Suprapubic skin (tissue), 4 donors: ENCODE measurements around the gene ABCD3. TPM values are rescaled to one million over a fixed set of nuclear protein-coding genes. Genes with fewer than 3 reads are reported as not detected.

Experiments
- DNase-seq, 2 donors: peaks; one replicate each; pipeline ENCODE4 v3.0.0-alpha.2; 2019; ENCODE audit warnings: low spot score in 2 of 2
- H3K27ac ChIP-seq: fragments of 200-600 bp; sonication (generic); one replicate; pipeline ENCODE4 v1.5.1; 2019
- H3K27me3 ChIP-seq: fragments of 200-600 bp; sonication (generic); one replicate; pipeline ENCODE4 v1.5.1; 2019
- H3K36me3 ChIP-seq: fragments of 200-600 bp; sonication (generic); one replicate; pipeline ENCODE4 v1.5.1; 2019
- H3K4me1 ChIP-seq: fragments of 200-600 bp; sonication (generic); one replicate; pipeline ENCODE4 v1.5.1; 2019
- H3K4me3 ChIP-seq: fragments of 200-600 bp; sonication (generic); one replicate; pipeline ENCODE4 v1.5.1; 2019; ENCODE audit warnings: mild to moderate bottlenecking
- H3K9me3 ChIP-seq: fragments of 200-600 bp; sonication (generic); one replicate; pipeline ENCODE4 v1.5.1; 2019
- CTCF ChIP-seq, 2 donors: fragments of 200-600 bp in 1 of 2; fragments of 450-650 bp in 1 of 2; sonication (generic) in 1 of 2; IDR thresholded peaks; one replicate each; pipeline ENCODE4 v1.5.1; 2016 to 2019; ENCODE audit warnings: antibody characterized with exemption in 2 of 2, mild to moderate bottlenecking in 1 of 2, moderate library complexity in 1 of 2
- EP300 ChIP-seq: sonication (generic); formaldehyde crosslinking; IDR thresholded peaks from one replicate; pipeline ENCODE4 v1.6.1; 2017; ENCODE audit warnings: antibody characterized with exemption
- POLR2A ChIP-seq, 2 donors: fragments of 450-650 bp; IDR thresholded peaks; one replicate each; pipeline ENCODE4 v1.6.1; 2017; ENCODE audit warnings: antibody characterized with exemption in 2 of 2, mild to moderate bottlenecking in 2 of 2, moderate library complexity in 2 of 2
- POLR2AphosphoS5 ChIP-seq, 3 donors: sonication (generic); formaldehyde crosslinking; IDR thresholded peaks; one replicate each; pipeline ENCODE4 v1.6.1; 2017; ENCODE audit warnings: antibody characterized with exemption in 3 of 3
- WGBS: methylation state at CpG from one replicate; pipeline ENCODE4 v1.1.5; 2018; 5-methylcytosine and 5-hydroxymethylcytosine counted together
- total RNA-seq, 4 donors: library from RNA; depleted of rRNA; stranded (reverse); fragments of >200 nt; gene quantifications; one replicate each; pipeline ENCODE4 v1.1.0, GENCODE V29; 2016

Gene ABCD3
- total RNA-seq, 4 donors from 2014 or later: 27.6 to 46.5 (median 39.8) TPM

GRCh38 chr1:94463056-94463764 lies 45.0 kb downstream of the ABCD3 start:
- no peak for TF ChIP-seq POLR2A (IDR thresholded peaks at IDR 0.05)
- no peak for TF ChIP-seq CTCF (IDR thresholded peaks at IDR 0.05)
- TF ChIP-seq POLR2AphosphoS5 (IDR thresholded peaks at IDR 0.05): no peak
- TF ChIP-seq EP300: no peak
- H3K4me3 ChIP-seq: no peak overlapping the region
- DNase-seq: no peak
- H3K27ac ChIP-seq: no peak overlapping the region
- no peaks in the 10 kb centered on the region for H3K9me3 ChIP-seq
- no peaks in the 10 kb centered on the region for H3K27me3 ChIP-seq
- peaks cover 5% of the 10 kb centered on the region for H3K4me1 ChIP-seq
- peaks cover 34% of the 10 kb centered on the region for H3K36me3 ChIP-seq
- 87% methylated on average over 3 of the region's 3 CpGs for WGBS

DNA sequence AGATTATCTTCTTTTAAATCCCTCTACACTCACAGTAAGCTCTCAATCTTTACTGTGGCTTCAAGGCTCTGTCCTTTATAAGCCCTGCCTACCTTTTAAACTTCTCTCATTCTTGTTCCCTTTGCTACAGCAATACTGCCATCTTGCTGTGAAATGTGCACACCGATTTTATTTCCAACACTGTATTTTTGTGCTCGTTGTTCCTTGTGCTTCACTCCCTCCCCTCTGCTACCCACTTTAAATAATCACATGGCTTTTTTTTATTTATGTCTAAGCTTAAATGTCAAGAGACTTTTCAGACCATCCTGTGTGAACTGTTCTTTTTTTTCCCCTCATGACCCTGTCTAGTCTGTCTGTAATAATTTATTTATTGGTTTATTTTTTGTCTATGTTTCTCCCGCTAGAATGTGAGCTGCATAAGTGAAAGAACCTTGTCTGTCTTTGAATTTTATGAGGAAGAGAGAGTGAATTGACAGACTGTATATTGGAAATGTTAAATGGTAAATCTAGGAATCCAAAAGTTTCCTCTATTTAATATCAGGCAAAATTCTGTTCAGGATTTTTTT lies 45.7 kb downstream of the ABCD3 start:
- Histone ChIP-seq H3K36me3 (peaks cover 30% of the 10 kb centered on the region), H3K4me3 (no peak overlapping the region), H3K9me3 (no peaks in the 10 kb centered on the region), H3K27ac (no peak overlapping the region), H3K4me1 (peaks cover 5% of the 10 kb centered on the region), H3K27me3 (no peaks in the 10 kb centered on the region)
- 70% methylated on average over 3 of the region's 3 CpGs for WGBS
- no peak for TF ChIP-seq POLR2AphosphoS5 (IDR thresholded peaks at IDR 0.05)
- TF ChIP-seq POLR2A (IDR thresholded peaks at IDR 0.05): no peak
- TF ChIP-seq EP300: no peak
- peak; percentile 17 to 21 for TF ChIP-seq CTCF (IDR thresholded peaks at IDR 0.05)
- no peak for DNase-seq

GRCh38 chr1:94468708-94469107 lies 50.5 kb downstream of the ABCD3 start:
- Histone ChIP-seq H3K9me3 (no peaks in the 10 kb centered on the region), H3K4me1 (no peaks in the 10 kb centered on the region), H3K36me3 (peaks cover 25% of the 10 kb centered on the region), H3K4me3 (no peak overlapping the region), H3K27ac (no peak overlapping the region), H3K27me3 (no peaks in the 10 kb centered on the region)
- TF ChIP-seq POLR2AphosphoS5 (IDR thresholded peaks at IDR 0.05): no peak
- no peak for TF ChIP-seq EP300
- no peak for TF ChIP-seq CTCF (IDR thresholded peaks at IDR 0.05)
- no peak for TF ChIP-seq POLR2A (IDR thresholded peaks at IDR 0.05)
- no peak for DNase-seq

GRCh38 chr1:94471271-94471670 lies 53.1 kb downstream of the ABCD3 start:
- WGBS: 96% methylated on average over 2 of the region's 2 CpGs
- H3K4me3 ChIP-seq: no peak overlapping the region

More at GRCh38 chr1:94471271-94471670, 53.1 kb downstream of the ABCD3 start:
- no peaks in the 10 kb centered on the region for H3K4me1 ChIP-seq
- no peak overlapping the region for H3K27ac ChIP-seq
- peaks cover 16% of the 10 kb centered on the region for H3K36me3 ChIP-seq
- H3K27me3 ChIP-seq: no peaks in the 10 kb centered on the region
- TF ChIP-seq POLR2A (IDR thresholded peaks at IDR 0.05) (no peak), CTCF (IDR thresholded peaks at IDR 0.05) (no peak), EP300 (no peak), POLR2AphosphoS5 (IDR thresholded peaks at IDR 0.05) (no peak)
- no peak for DNase-seq
- no peaks in the 10 kb centered on the region for H3K9me3 ChIP-seq
